Suprapubic skin (tissue), 4 donors: Measurements from ENCODE around the gene VWC2L. TPM values are rescaled to one million over a fixed set of nuclear protein-coding genes. Genes with fewer than 3 reads are reported as not detected.

Experiments used
- DNase-seq, 2 donors: peaks; one replicate each; pipeline ENCODE4 v3.0.0-alpha.2; 2019; ENCODE audit warnings: low spot score in 2 of 2
- H3K27ac ChIP-seq: fragments of 200-600 bp; sonication (generic); one replicate; pipeline ENCODE4 v1.5.1; 2019
- H3K27me3 ChIP-seq: fragments of 200-600 bp; sonication (generic); one replicate; pipeline ENCODE4 v1.5.1; 2019
- H3K36me3 ChIP-seq: fragments of 200-600 bp; sonication (generic); one replicate; pipeline ENCODE4 v1.5.1; 2019
- H3K4me1 ChIP-seq: fragments of 200-600 bp; sonication (generic); one replicate; pipeline ENCODE4 v1.5.1; 2019
- H3K4me3 ChIP-seq: fragments of 200-600 bp; sonication (generic); one replicate; pipeline ENCODE4 v1.5.1; 2019; ENCODE audit warnings: mild to moderate bottlenecking
- H3K9me3 ChIP-seq: fragments of 200-600 bp; sonication (generic); one replicate; pipeline ENCODE4 v1.5.1; 2019
- EP300 ChIP-seq: sonication (generic); formaldehyde crosslinking; IDR thresholded peaks from one replicate; pipeline ENCODE4 v1.6.1; 2017; ENCODE audit warnings: antibody characterized with exemption
- POLR2A ChIP-seq, 2 donors: fragments of 450-650 bp; IDR thresholded peaks; one replicate each; pipeline ENCODE4 v1.6.1; 2017; ENCODE audit warnings: antibody characterized with exemption in 2 of 2, mild to moderate bottlenecking in 2 of 2, moderate library complexity in 2 of 2
- POLR2AphosphoS5 ChIP-seq, 3 donors: sonication (generic); formaldehyde crosslinking; IDR thresholded peaks; one replicate each; pipeline ENCODE4 v1.6.1; 2017; ENCODE audit warnings: antibody characterized with exemption in 3 of 3
- WGBS: methylation state at CpG from one replicate; pipeline ENCODE4 v1.1.5; 2018; 5-methylcytosine and 5-hydroxymethylcytosine counted together
- total RNA-seq, 4 donors: library from RNA; depleted of rRNA; stranded (reverse); fragments of >200 nt; gene quantifications; one replicate each; pipeline ENCODE4 v1.1.0, GENCODE V29; 2016
- TF ChIP-seq, protein P1 (sequence below), 2 donors: fragments of 200-600 bp in 1 of 2; fragments of 450-650 bp in 1 of 2; sonication (generic) in 1 of 2; IDR thresholded peaks; one replicate each; pipeline ENCODE4 v1.5.1; 2016 to 2019; ENCODE audit warnings: antibody characterized with exemption in 2 of 2, mild to moderate bottlenecking in 1 of 2, moderate library complexity in 1 of 2

Gene VWC2L
- total RNA-seq, 4 donors from 2014 or later = not detected

- no peak for TF ChIP-seq POLR2A (IDR thresholded peaks at IDR 0.05)
- TF ChIP-seq EP300 = no peak
- TF ChIP-seq, protein P1, sequence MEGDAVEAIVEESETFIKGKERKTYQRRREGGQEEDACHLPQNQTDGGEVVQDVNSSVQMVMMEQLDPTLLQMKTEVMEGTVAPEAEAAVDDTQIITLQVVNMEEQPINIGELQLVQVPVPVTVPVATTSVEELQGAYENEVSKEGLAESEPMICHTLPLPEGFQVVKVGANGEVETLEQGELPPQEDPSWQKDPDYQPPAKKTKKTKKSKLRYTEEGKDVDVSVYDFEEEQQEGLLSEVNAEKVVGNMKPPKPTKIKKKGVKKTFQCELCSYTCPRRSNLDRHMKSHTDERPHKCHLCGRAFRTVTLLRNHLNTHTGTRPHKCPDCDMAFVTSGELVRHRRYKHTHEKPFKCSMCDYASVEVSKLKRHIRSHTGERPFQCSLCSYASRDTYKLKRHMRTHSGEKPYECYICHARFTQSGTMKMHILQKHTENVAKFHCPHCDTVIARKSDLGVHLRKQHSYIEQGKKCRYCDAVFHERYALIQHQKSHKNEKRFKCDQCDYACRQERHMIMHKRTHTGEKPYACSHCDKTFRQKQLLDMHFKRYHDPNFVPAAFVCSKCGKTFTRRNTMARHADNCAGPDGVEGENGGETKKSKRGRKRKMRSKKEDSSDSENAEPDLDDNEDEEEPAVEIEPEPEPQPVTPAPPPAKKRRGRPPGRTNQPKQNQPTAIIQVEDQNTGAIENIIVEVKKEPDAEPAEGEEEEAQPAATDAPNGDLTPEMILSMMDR (IDR thresholded peaks at IDR 0.05) = no peak
- TF ChIP-seq POLR2AphosphoS5 (IDR thresholded peaks at IDR 0.05) = no peak
- no peak for DNase-seq
- 76% methylated on average over 2 of the region's 2 CpGs for WGBS
These were observed 217.2 kb downstream of the VWC2L start for GRCh38 chr2:214628091-214628490.

More at GRCh38 chr2:214628091-214628490, 217.2 kb downstream of the VWC2L start:
- no peak overlapping the region for H3K4me3 ChIP-seq
- H3K27ac ChIP-seq = no peak overlapping the region
- H3K4me1 ChIP-seq = no peaks in the 10 kb centered on the region
- no peaks in the 10 kb centered on the region for H3K9me3 ChIP-seq
- no peaks in the 10 kb centered on the region for H3K36me3 ChIP-seq
- no peaks in the 10 kb centered on the region for H3K27me3 ChIP-seq
